ENCODE measurements around the gene CA10.

Gene CA10

GRCh38 chr17:52147872-52148271 lies 10.6 kb downstream of the CA10 start:
- no peak for FAIRE-seq

DNA sequence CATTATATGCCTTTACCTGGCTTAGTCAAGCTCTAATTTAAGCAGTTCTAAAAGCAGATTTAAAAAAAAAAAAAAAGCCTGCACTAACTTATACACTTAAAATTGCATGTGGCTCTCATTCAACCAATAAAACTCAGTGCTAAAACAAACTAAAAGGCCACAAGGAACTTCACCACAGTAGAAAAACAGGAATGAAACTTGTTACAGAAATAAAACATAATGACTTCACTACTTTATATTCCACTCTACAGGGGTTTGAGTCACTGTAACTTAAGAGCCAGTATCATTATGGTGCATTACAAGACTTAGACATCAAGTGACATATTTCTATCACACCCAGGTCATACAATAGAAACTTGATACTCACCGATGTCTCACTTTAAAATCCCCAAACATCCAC lies 11.1 kb downstream of the CA10 start:
- FAIRE-seq (no peak), DNase-seq (ENCODE audit: insufficient read length, low spot score) (no peak)

More at GRCh38 chr17:52147872-52148271, 10.6 kb downstream of the CA10 start:
- no peak for DNase-seq (ENCODE audit: insufficient read length, low spot score)

- DNase-seq (ENCODE audit: insufficient read length, low spot score) (no peak), FAIRE-seq (no peak)
These were observed 13.0 kb downstream of the CA10 start for GRCh38 chr17:52145476-52145875.

GRCh38 chr17:52143542-52143941 lies 15.0 kb downstream of the CA10 start:
- no peak for FAIRE-seq
- DNase-seq (ENCODE audit: insufficient read length, low spot score): no peak

DNA sequence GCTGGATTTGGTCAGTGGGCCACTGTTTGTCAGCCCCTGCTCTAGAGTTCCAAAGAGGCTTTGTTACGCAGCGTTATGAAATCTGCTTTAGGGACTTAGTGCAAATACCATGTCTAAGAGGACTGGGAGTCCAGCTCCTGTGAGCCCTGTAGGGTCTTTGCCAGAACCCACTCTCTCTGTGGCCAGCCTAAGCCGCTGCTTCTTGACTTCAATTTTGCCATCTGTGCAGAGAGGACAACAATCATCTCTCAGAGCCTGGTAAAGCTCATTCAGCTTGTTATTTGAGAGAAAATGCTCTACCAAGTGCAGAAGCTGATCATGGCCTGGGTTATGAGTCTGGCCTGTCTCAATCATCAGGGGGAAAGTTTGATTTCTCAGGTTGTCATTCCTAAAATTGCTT lies 17.9 kb downstream of the CA10 start:
- DNase-seq (ENCODE audit: insufficient read length, low spot score) (no peak), FAIRE-seq (no peak)

- FAIRE-seq: no peak
These were observed 19.8 kb downstream of the CA10 start for GRCh38 chr17:52138752-52139151.

GRCh38 chr17:52138350-52138749 lies 20.2 kb downstream of the CA10 start:
- FAIRE-seq: no peak
- DNase-seq (ENCODE audit: insufficient read length, low spot score): no peak

More at GRCh38 chr17:52138752-52139151, 19.8 kb downstream of the CA10 start:
- no peak for DNase-seq (ENCODE audit: insufficient read length, low spot score)

DNA sequence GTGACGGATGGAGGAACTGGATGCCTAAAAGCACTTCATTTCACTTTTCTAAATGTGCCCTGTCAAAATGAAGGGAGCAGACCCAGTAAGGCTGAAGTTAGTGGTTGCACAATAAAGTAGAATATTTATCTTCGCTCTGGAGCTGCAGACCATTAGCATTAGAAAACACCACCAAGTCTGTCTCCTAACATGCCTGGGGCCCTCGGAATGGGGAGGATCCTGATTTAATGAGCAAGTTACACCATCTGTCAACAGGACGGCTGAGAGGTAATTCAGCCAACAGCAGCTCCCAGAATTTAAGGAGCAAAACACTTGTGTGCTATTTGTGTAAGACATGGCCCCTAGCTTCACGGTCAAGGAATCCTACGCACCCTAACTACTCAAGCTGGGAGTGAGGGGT lies 22.3 kb downstream of the CA10 start:
- no peak for DNase-seq (ENCODE audit: insufficient read length, low spot score)
- no peak for FAIRE-seq

- DNase-seq (ENCODE audit: insufficient read length, low spot score) (no peak), FAIRE-seq (no peak)
These were observed 23.9 kb downstream of the CA10 start for GRCh38 chr17:52134641-52135040.

- FAIRE-seq (no peak), DNase-seq (ENCODE audit: insufficient read length, low spot score) (no peak)
These were observed 29.8 kb downstream of the CA10 start for GRCh38 chr17:52128721-52129120.

DNA sequence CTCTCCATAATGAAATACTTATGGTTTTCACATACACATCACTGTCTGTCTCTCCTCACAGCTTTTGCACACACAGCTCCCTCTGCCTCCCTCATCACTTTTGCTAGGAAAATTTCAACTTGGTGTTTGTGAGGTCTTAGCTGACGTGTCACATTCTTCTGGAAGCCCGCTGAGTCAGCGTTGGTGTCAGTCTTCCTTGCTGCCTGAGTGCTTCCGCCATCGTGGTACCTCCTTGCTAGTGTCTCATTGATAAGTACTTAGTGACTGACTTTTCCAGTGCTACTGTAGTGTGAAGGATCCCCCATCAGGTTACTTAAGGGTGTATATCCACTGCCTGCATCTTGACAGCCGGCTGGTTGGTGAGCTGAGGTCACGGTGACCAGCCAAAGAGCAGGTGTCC lies 33.5 kb downstream of the CA10 start:
- DNase-seq (ENCODE audit: insufficient read length, low spot score) (no peak), FAIRE-seq (no peak)

- FAIRE-seq: no peak
These were observed 34.0 kb downstream of the CA10 start for GRCh38 chr17:52124561-52124960.

GRCh38 chr17:52120465-52120864 lies 38.0 kb downstream of the CA10 start:
- no peak for DNase-seq (ENCODE audit: insufficient read length, low spot score)
- FAIRE-seq: no peak

More at GRCh38 chr17:52124561-52124960, 34.0 kb downstream of the CA10 start:
- DNase-seq (ENCODE audit: insufficient read length, low spot score): no peak

GRCh38 chr17:52110923-52111581 lies 47.5 kb downstream of the CA10 start:
- FAIRE-seq: no peak
- no peak for DNase-seq (ENCODE audit: insufficient read length, low spot score)

DNA sequence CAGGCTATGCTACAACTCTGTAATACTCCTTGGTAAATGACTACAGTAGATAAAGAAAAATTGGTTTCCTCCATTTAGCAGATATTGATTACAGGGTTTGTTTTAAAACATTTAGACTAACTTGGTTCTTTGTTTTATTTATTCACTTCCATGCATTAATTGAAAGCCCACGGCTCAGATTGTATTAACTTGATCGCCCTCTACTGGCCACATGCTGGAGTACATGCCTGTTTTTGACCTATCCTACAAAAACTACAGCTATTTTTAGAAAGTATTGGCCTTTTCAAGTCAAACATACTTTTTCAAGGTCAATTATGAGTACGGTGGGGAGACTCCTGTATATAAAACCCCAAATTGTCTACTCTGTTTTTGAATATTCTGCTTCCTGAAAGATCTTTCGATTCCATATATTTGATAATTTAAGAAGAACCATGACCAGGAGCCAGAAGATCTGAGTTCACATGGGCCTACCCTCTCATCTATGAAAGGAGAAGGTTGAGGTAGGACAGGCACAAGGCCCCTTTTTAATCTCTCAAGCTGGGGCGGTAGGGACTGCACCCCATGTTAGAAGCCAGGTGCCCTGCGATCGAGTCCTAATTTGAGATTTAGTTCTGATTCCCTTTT lies 51.8 kb downstream of the CA10 start:
- peak; percentile 16 for DNase-seq (ENCODE audit: insufficient read length, low spot score)
- FAIRE-seq: peak; percentile 70

DNA sequence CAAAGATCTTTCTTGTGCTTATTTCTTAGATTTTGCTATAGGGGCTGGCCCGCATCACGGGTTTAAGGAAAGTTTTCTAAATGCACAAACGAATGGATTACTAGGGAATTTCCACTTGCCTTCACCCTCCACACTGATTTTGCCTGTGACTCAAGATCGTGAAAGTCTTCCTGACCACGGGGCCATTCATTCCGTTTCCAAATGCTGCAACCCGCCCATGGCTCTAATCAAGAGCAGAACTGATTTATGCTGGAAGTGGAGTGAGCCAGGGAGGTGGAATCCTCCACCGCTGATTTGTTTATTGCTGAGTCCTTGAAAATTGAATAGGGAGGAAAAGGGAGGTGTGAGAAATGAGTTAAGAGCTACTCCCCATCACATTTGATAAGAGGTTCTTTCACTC lies 52.4 kb downstream of the CA10 start:
- no peak for DNase-seq (ENCODE audit: insufficient read length, low spot score)
- FAIRE-seq: no peak

GRCh38 chr17:52105591-52105990 lies 52.9 kb downstream of the CA10 start:
- no peak for DNase-seq (ENCODE audit: insufficient read length, low spot score)
- no peak for FAIRE-seq

- DNase-seq (ENCODE audit: insufficient read length, low spot score) (no peak), FAIRE-seq (no peak)
These were observed 62.5 kb downstream of the CA10 start for GRCh38 chr17:52096056-52096455.

GRCh38 chr17:52084176-52084575 lies 74.3 kb downstream of the CA10 start:
- FAIRE-seq (no peak), DNase-seq (ENCODE audit: insufficient read length, low spot score) (no peak)

- FAIRE-seq: no peak
- DNase-seq (ENCODE audit: insufficient read length, low spot score): no peak
These were observed 79.0 kb downstream of the CA10 start for GRCh38 chr17:52079496-52079895.

GRCh38 chr17:52071712-52072111 lies 86.8 kb downstream of the CA10 start:
- FAIRE-seq (no peak), DNase-seq (ENCODE audit: insufficient read length, low spot score) (no peak)

- FAIRE-seq (no peak), DNase-seq (ENCODE audit: insufficient read length, low spot score) (no peak)
These were observed 93.7 kb downstream of the CA10 start for GRCh38 chr17:52064791-52065211.

GRCh38 chr17:52049496-52049895 lies 109.0 kb downstream of the CA10 start:
- FAIRE-seq: no peak
- DNase-seq (ENCODE audit: insufficient read length, low spot score): no peak

All from GM19239 (cell line).